GM18526 (cell line): ENCODE measurements around the gene LIPA.

Source experiments
- POLR2A ChIP-seq: IDR thresholded peaks from 3 replicates; pipeline ENCODE4 v1.6.1; 2011; ENCODE audit not compliant: insufficient read length; ENCODE audit errors: extremely low read depth

LIPA gene

DNA sequence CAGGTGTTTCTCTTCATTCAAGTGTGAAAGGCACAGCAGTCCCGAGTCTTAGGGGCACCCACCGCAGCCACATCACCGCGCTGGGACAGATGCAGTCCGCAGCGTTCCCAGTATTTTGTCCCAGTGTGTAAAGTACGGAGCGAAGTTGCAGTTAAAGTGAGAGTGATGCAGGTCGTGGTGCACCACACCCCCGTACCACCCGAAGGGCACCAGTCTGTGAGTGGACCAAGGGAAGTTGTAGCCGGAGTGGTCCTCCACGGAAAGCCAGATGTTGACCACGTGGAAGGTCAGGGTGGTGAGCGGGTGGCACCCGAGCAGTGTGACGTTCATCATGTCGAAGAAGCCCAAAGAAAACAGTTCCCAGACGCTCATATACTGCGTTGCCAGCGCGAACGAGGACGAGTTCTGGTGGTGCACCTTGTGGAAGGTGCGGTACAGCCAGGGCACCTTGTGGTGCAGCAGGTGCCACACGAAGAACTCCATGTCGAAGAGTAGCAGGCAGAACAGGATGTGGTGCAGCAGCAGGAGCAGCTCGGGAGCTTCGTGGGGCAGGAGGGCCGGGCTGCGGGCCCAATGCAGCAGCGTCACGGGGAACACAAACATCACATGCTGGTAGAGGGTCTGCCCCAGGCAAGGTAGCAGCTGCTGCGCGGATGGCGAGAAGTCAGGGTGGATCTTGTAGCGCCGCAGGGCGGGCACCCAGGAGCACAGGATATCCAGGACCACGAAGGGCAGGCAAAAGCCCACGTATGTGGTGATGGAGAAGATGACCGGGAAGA lies 45.0 kb downstream of the LIPA start:
- TF ChIP-seq POLR2A = no peak

DNA sequence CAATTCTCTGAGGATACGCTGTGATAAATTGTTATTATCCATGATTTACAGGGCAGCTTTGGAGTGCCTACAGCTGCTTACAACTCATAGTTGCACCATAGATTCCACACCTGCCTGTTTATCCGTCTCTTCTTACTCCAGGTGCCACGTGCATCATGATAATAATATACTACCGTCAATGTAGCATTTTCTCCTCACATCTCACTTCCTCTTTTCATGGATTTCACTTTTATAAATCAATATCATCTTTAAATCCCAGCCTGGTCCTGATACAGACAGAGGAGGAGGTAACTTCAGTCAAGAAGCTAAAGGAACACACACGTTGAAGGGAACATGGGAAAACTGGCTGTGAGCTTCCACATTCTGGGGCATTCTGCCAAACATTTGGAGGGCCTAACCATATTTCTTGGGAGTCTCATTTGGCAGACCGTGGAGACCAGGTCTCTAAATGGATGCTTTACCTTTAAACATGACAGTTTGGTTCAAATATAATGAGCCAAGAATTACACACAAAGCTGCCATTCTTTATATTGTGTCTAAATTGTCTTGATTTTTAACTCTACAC lies 46.9 kb downstream of the LIPA start:
- no peak for TF ChIP-seq POLR2A

DNA sequence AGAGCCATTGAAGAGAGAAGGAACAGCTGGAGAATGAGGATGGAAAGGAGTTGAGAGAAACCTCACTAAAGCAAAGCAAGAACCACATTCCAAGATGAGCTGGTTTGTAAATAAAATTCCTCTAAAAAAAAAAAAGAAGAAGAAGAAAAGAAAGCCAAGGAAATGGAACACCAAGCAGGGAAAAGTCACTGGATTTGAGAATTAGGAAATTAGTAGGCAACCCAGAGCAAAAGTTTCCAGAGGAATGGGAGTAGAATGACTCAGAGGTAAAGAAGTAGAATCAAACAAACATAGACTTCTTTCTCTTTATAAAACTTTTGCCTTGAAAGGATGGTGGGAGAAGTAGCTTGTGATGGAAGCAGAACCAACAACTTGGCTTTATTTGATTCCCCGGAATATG lies 48.3 kb downstream of the LIPA start:
- TF ChIP-seq POLR2A = no peak

DNA sequence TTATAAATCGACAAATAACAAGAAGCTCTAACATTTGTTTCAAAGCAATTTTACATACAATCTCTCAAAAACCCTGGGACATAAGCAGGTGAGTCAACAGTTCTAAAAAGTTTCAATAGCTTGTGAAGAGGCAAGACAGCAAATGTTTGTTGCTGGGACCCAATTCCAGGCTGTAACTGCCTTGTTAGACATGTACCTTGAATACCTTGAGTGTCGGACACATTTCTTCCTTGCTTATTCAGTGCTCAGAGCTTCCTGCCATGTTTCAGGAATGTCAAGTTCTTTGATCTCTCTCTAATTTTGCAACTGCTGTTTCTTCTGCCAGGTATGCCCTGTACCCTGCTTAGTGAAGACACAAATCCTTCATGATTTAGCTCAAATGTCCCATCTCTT lies 49.5 kb downstream of the LIPA start:
- no peak for TF ChIP-seq POLR2A

DNA sequence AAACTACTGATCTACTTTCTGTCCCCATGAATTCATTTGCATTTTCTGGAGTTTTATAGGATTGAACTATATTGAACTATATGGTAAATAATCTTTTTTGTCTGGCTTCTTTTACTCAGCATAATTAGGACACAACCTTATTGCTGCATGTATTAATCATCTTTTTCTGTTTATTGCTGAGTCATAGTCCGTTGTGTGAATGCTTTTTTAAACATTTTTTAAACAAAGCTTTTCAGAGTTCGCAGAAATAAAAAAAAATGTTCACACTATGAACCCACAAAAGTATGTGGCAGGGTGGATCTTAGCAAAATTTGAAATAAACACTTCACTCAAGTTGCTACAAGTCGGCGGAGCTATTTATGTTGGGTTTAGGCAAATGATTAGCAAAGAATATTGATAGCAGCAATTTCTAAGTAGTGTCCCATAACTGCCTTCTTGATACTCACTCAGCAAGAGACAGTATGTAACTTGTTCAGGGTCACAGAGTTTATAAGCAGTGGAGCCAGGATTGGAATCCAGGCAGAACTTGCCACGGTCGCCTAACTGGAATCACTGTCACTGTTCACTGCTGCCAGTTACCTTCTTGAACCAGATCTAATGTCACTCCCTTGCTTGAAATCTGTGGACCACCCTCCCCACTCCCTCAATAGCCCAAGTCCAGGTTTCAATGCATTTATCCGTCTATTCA lies 50.1 kb downstream of the LIPA start:
- TF ChIP-seq POLR2A = no peak

DNA sequence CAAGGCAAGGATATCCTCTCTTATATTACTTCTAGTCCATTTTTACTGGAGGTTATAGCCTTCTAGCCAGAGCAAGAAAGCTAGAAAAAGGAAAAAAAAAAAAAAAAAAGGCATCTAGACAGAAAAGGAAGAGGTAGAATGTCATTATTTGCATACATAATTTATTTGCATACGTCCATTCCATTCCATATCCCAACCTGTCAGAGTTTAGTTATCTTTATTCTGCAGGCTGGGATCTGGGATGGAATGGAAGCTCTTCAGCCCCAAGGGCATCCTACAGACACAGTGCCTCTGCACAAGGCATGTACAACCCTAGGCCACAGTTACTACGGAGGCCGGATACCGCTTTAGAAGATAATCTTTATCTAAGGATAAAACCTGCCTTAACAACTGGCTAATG lies 54.1 kb downstream of the LIPA start:
- no peak for TF ChIP-seq POLR2A

GRCh38 chr10:89189211-89189734 lies 62.3 kb downstream of the LIPA start:
- no peak for TF ChIP-seq POLR2A

- TF ChIP-seq POLR2A = no peak
Measured at GRCh38 chr10:89185658-89186057, 65.9 kb downstream of the LIPA start.

- no peak for TF ChIP-seq POLR2A
Measured at GRCh38 chr10:89184638-89185037, 66.9 kb downstream of the LIPA start.

GRCh38 chr10:89183571-89183970 lies 68.0 kb downstream of the LIPA start:
- no peak for TF ChIP-seq POLR2A

DNA sequence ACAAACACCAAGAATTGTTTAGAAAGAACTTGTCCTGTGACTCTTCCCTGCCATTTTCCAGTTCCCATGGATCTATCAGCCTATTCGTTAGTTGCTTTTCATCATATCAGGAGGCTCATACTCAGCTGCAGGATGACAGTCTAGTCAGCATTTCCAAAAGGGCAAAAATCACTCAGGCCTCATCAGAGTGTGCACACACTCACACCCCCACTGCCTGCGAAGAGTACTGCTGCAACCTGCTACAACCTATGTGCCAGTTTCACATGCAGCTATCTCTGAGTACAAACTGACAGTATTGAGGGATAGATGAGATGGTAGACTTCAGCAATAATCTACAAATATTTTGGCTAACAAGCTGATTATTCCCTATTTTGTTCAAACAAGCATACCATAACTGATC lies 68.7 kb downstream of the LIPA start:
- no peak for TF ChIP-seq POLR2A

- no peak for TF ChIP-seq POLR2A
Measured at GRCh38 chr10:89175816-89176215, 75.8 kb downstream of the LIPA start.

GRCh38 chr10:89173075-89173474 lies 78.5 kb downstream of the LIPA start:
- TF ChIP-seq POLR2A = no peak

DNA sequence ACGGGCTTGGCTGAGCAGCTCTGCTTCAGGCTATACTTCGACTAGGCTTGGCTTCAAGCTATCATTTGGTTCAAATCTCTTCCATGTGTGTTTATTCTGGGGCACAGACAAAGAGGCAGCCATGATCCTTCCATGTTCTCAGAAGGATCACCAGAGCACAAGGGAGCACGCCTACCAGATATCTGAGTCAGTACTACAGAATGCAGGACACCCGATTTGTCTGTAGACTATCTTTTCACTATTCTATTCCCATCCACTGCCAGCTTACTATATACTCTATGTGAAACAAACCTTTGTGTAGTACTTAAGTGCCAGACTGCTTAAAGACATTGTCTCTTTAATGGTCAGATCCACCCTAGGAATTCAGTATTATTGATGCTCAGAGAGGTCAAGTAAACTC lies 79.6 kb downstream of the LIPA start:
- no peak for TF ChIP-seq POLR2A

GRCh38 chr10:89171263-89171872 lies 80.2 kb downstream of the LIPA start:
- no peak for TF ChIP-seq POLR2A

DNA sequence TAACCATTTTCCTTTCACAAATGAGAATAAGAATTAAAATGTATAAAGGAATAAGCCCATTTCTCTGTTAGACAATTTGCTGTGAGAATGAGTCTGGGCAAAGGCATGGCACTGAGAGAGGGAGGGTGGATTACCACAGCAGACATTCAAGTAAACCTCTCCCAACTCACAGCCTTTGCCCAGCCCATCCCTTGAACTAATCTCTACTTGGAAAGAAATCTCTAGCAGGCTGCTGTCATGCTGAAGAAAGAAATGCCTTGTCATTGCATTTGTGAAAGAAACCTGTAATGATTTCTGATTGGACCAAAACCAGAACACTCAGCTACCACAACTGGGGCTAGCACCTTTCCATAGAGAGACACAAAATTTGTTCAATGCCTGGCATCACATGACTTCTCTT lies 83.7 kb downstream of the LIPA start:
- no peak for TF ChIP-seq POLR2A
